HG02588 (cell line): ENCODE measurements around the gene RNASE4.
"Not testable (repeated sequence)": the region's sequence is repeated elsewhere in the genome, so short reads cannot be mapped to it uniquely, and the experiment has no call there.

ENCODE experiments used
- ATAC-seq: cut with Tn5 transposase; IDR thresholded peaks from one replicate; pipeline ENCODE4 v1.9.1; 2021; ENCODE audit warnings: mild to moderate bottlenecking, moderate library complexity; ENCODE audit not compliant: unreplicated experiment

Gene RNASE4

GRCh38 chr14:20697273-20698017 is 13.1 kb downstream of the RNASE4 start:
- ATAC-seq = no peak

- ATAC-seq = no peak
These were observed 13.6 kb downstream of the RNASE4 start for GRCh38 chr14:20698018-20698329.

DNA sequence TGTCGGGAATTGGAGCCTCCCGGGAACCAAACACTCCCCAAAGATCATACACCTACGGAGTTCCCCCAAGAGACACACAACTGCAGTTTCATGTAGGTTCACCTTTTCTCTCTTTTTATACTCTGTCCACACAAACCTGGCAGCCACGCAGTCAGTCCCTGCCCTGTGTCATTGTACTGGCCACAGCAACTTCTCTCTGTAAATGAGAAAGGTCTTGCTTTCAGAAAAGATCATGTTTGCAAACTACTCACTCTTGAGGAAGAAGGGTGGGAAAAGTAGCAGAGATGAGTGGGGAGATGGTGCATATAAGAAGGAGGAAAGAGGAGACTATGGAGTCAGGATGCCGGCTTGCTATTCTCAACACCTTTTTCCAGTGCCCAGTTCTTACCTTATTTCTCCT is 14.6 kb downstream of the RNASE4 start:
- ATAC-seq = no peak

DNA sequence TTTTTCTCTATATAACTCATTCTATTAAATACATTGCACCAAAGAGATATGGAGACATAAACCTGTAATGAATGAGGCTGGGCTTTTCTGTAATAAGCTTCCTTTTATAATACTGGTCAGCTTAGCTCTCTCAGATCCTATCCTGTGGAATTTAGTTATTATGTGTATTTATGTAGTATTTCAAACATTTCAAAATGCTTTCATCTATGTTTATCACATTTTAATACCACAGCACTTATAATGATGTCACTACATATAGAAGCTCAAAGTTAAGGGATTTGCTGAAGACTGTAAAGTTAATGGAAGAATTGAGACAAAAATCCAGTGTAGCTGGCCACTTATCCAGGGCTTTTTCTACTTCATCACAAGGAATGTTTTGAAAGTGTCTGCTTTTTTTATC is 15.6 kb downstream of the RNASE4 start:
- ATAC-seq = no peak

- not testable (repeated sequence) for ATAC-seq
These were observed 16.6 kb downstream of the RNASE4 start for GRCh38 chr14:20700965-20701364.

GRCh38 chr14:20706657-20707355 is 22.4 kb downstream of the RNASE4 start:
- no peak for ATAC-seq

DNA sequence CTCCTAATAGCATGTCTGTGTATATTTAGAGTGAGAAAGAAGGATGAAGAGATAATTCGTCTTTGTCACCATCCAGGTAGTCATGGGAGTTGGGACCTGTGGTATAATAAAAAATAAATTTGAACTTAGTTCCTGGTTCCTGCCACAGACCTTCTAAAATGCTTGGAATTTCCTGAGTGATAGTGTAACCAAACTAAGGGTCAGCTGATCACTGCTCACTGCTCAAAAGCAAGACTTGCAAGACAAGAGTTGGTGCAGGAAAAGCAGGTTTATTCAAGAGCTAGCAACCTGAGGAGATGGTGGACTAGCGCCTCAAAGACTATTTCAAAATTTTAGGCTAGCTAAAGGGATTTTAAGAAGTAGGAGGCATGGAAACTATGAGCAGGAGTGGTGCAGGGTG is 23.3 kb downstream of the RNASE4 start:
- ATAC-seq = no peak

GRCh38 chr14:20711261-20711660 is 26.9 kb downstream of the RNASE4 start:
- ATAC-seq = no peak

- ATAC-seq = no peak
These were observed 27.3 kb downstream of the RNASE4 start for GRCh38 chr14:20711685-20712084.

- ATAC-seq = no peak
These were observed 28.5 kb downstream of the RNASE4 start for GRCh38 chr14:20712904-20713303.

- no peak for ATAC-seq
These were observed 30.4 kb downstream of the RNASE4 start for GRCh38 chr14:20714593-20715250.

GRCh38 chr14:20719777-20720176 is 35.4 kb downstream of the RNASE4 start:
- no peak for ATAC-seq

DNA sequence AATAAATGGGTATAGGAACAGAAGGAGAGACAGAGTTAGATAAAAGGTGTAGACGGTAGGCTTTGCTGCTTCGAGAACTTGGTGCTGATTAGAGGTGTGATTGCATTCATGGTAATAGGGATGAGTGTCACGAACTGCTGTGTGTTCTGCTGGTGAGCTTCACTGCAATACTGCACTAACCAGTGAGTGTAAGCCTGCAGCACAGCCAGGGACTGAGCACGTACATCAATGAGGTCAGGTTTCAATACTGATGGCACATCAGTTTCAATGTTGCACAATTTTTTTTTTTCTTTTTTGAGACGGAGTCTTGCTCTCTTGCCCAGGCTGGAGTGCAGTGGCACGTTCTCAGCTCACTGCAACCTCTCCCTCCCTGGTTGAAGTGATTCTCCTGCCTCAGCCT is 36.4 kb downstream of the RNASE4 start:
- ATAC-seq = no peak

GRCh38 chr14:20722016-20722415 is 37.7 kb downstream of the RNASE4 start:
- ATAC-seq = no peak

DNA sequence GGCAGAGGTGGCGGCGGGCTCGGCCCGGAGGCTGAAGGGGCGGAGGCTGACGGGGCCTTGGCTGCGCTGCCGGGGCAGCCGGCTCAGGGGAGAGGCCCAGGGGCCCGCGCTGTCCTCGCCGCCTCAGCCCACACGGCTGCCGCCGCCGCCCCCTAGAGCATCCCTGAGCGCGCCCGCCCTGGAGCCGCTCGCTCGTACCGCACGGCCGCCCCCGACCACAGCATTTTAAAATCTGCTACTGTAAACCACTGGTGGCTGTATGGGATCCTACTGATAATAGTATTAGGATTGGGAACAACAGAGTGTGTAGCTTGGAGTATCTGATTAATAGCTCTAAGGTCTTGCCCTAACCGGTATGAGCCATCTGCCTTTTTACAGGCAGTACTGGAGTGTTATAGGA is 39.1 kb downstream of the RNASE4 start:
- ATAC-seq = no peak

GRCh38 chr14:20726121-20726520 is 41.8 kb downstream of the RNASE4 start:
- not testable (repeated sequence) for ATAC-seq

- no peak for ATAC-seq
These were observed 42.2 kb downstream of the RNASE4 start for GRCh38 chr14:20726531-20726930.

DNA sequence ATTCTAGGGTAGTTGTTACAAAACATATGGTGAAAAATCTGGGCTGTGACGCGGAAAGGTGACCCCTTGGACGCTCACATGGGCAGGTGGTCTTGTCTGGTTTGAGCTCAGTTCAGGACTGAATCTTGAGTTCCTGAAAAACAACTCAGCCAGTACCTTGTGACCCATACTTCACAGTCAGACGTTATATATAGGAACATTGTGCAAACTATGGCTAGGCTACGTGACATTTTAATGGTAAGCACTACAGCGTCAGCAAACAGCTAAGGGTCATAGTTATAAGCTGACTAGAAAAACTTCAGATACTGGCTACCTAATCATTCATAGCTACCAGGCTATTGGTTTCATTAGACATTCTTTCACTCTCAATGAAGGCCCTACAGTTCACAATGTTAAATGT is 46.5 kb downstream of the RNASE4 start:
- no peak for ATAC-seq

- no peak for ATAC-seq
These were observed 48.1 kb downstream of the RNASE4 start for GRCh38 chr14:20732477-20732876.

DNA sequence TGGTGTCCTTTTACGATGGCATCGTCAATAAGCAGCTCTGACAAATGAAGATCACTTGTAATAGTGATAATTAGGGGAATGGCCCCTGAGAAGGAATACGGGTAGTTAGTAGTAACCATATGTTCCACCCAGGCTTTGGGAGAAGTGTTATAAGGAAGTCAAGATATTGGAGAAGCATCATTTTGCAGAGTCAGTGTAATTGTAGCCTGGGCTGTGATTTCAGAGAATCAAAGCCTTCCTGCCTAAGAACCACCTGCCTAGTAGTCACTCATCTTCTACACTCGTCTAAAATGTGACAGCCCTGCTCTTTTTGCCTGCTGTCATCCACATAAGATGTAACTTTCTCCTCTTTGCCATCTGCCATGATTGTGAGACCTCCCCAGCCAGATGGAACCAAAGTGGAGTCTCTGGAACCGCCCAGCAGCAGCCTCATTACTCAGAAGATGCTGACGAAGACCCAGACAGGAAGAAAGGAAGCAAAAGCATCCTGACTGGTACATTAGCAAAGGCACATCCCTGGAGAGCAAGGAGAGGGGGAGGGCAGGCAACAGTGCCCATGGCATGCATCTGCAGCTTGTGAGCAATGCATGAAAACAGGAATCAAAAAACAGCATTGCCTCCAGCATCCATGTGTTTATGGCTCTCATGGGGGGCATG is 48.7 kb downstream of the RNASE4 start:
- no peak for ATAC-seq

DNA sequence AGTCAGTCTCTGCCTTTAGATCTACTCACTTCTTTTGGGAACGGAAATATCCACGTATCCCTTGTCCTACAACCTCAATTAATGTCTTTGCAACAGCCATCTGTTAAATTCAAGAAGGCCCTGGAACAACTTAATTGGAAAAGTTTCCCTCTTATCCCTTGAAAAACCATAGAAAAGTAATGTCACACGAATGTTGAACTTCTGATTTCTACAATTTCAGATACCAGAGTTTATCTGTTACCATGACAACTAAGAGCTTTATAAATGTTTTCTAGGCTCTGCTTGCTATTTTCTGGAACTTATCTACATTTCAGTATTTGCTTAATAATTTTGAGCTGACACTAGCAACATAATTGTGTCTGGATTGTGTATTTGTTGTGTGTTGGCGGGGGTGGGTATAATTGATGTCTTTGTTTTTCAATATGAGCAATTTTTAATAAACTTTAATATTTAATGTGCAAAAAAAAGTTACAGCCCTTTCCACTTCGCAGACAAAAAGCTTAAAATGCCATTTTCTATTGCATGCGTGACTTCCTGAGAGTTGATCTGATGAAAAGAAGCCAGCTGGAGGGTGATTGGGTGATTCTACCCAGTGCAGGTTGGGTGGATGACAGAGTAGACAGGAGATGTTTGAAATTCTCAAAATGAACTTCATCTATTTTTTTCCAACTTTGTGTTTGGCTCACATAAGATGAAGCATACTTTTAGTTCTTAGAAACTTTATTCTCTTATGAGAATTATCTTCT is 49.5 kb downstream of the RNASE4 start:
- ATAC-seq = no peak
